NCI-H82 treated with DMSO at 0.1 percent for 48 hours (cell line): ENCODE results near the gene GATAD1.
"Not testable (repeated sequence)": the region's sequence is repeated elsewhere in the genome, so short reads cannot be mapped to it uniquely, and the experiment has no call there.

ENCODE experiments used
- DNase-seq: peaks from one replicate; lab custom pipeline; 2025; ENCODE audit not compliant: unreplicated experiment; lab: John Stamatoyannopoulos, UW

Gene GATAD1

GRCh38 chr7:92436612-92437445 is 10.5 kb upstream of the GATAD1 start:
- no peak for DNase-seq

- no peak for DNase-seq
Measured at GRCh38 chr7:92437956-92438491, 9.3 kb upstream of the GATAD1 start.

GRCh38 chr7:92442720-92443119 is 4.6 kb upstream of the GATAD1 start:
- DNase-seq = not testable (repeated sequence)

DNA sequence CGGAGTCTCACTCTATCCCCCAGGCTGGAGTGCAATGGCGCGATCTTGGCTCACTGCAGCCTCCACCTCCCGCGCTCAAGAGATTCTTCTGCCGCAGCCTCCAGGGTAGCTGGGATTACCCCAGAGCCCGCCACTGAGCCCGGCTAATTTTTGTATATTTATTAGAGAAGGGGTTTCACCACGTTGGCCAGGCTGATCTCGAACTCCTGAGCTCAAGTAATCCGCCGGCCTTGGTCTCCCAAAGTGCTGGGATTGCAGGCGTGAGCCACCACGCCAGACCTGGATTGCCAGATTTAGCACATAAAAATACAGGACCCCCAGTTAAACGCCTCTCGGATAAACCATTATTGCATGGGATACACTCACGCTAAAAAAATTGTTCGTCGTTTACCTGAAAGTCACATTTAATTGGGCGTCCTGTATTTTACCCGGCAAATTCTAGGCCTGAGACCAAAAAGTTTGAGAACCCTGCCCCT is 375 bp upstream of the GATAD1 start:
- no peak for DNase-seq

DNA sequence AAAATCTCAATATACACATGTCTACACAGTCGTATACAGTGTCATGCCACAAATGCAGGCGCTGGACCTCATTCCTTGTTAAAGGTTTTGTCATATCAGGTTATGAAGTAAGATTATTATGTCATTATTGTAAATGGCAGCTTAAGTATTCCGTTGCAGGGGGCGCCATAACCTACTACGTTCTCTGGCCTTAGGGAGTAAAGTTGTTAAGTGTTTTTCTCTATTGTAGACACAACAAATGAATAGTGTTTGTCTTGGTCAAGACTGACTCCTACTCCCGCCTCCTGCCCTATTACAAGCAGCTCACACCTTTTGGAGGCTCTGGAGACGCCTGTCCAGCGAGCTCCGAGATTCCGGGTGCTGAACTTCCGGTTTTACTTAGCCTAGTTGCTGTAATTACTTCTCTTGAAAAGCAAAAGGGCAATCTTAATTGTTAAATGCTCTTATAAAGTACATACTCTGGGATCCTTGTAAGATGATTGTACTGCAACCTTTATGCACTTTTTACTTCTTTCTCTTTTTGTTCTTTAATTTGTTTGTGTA is 994 bp downstream of the GATAD1 start:
- peak; percentile 10 for DNase-seq

DNA sequence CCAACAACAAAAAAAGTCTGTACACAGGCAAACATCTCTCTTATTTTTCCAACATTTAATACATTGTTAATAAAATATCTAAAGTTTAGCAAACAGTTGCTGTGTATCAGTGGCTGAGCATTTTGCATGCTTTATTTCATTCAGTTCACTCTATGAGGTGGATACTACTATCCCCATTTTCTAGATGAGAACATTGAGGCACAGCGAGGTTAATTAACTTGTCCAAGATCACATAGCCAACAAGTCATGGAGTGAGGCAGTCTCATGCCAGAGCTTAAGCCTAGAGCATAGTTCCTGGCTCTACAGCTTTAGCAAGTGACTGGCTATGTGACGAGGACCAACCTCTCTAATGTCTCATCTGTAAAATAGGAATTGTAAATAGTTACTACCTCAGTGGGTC is 4.4 kb downstream of the GATAD1 start:
- DNase-seq = no peak

GRCh38 chr7:92456236-92456635 is 9.0 kb downstream of the GATAD1 start:
- DNase-seq = no peak

DNA sequence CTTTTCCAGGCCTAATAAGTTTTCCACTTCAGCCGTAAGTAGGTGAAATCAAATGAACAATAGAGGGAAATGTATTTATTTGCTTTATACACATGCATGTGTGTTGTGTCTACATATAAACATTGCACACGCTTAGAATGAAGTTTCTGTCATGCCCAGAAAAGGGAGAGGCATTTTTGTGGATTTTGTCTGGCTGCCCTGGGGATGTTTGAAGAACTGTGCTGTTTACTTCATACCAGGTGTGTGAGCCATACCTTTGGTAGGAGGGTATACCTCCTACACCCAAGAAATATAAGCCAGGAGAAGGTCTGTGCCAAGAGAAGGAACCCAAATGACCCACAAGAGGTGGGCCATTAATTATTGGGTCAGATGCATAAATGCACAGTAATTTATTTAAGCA is 12.8 kb downstream of the GATAD1 start:
- no peak for DNase-seq

GRCh38 chr7:92460510-92460909 is 13.2 kb downstream of the GATAD1 start:
- DNase-seq = no peak

DNA sequence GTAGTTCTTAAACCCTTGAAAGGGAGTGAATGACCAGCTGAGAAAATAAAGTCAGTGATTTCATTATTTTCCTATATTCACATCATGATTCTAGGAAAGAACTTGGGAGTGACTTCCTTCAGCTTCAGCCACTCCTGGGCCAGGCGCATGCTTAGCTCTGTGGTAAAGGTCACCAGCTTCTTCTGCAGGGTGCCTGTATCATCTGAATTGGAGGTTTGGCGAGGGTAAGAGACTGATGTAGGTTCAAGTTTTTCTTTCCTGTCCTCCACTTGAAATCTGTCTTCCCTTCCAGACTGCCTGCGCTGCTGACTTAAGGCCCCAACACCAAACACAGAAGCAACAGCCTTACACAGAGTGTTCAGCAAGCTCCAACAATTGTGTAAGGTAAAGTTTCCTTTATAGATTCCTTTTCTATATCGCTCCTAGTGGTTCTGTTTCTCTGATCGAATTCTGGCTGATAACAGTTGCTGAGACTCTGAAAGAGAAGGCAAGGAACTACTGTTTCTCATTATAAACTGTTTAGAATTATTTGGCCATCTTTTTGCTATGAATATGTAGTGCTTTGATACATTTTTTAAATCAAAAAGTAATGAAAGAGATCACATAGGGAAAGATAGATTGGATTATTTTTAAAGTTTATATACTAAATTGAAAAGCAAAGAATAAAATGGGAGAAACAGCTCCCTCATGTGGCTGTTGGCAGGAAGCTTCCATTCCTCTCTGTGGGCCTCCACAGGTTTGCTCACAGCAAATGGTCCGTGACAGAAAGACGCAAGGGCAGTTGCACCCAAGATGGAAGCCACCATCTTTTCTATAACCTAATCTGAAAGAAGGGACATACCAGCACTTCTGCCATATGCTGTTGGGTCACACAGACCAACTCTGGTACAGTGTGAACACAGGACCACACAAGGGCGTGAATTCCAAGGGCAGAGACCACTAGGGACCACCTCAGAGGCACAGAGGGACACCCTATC is 14.0 kb downstream of the GATAD1 start:
- DNase-seq = no peak

- no peak for DNase-seq
Measured at GRCh38 chr7:92462560-92462959, 15.3 kb downstream of the GATAD1 start.

DNA sequence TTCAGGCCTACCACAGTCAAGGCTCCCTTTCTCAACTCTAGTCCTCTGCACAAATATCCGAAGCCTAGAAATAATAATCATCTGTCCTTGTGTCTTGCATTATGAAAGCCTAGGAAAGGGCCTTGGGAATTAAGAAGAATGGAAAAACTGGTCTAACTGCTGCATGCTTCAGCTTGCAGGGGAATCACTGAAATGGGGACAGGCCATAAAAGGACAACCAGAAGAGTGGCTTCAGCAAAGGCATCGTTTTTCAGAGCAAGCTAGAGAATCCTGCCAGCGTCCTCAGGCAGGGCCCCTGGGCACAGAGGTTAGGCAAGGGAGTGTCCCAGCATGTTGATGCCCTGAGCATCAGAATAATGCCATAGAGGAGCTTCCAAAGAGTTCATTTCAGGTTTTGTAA is 17.2 kb downstream of the GATAD1 start:
- DNase-seq = no peak

- no peak for DNase-seq
Measured at GRCh38 chr7:92466682-92467081, 19.4 kb downstream of the GATAD1 start.

GRCh38 chr7:92468589-92468988 is 21.3 kb downstream of the GATAD1 start:
- not testable (repeated sequence) for DNase-seq

DNA sequence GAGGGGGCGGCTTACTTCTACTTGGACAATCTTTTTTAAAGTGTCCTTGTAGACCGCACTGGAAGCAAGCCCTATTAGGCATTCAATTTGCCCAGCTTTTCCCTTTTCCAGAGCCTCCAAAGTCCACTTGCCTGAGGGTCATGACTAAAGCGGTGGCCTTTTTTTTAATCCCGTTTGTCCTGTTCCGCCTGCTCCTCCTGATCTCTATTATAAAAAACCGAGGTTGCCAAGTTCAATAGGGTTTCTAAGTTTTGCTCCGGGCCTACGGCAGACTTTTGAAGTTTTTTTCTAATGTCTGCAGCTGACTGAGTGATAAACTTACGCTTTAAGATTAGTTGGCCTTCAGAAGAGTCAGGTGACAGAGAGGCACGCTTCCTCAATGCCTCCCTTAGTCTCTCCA is 26.7 kb downstream of the GATAD1 start:
- not testable (repeated sequence) for DNase-seq

- DNase-seq = not testable (repeated sequence)
Measured at GRCh38 chr7:92475261-92475770, 28.0 kb downstream of the GATAD1 start.

DNA sequence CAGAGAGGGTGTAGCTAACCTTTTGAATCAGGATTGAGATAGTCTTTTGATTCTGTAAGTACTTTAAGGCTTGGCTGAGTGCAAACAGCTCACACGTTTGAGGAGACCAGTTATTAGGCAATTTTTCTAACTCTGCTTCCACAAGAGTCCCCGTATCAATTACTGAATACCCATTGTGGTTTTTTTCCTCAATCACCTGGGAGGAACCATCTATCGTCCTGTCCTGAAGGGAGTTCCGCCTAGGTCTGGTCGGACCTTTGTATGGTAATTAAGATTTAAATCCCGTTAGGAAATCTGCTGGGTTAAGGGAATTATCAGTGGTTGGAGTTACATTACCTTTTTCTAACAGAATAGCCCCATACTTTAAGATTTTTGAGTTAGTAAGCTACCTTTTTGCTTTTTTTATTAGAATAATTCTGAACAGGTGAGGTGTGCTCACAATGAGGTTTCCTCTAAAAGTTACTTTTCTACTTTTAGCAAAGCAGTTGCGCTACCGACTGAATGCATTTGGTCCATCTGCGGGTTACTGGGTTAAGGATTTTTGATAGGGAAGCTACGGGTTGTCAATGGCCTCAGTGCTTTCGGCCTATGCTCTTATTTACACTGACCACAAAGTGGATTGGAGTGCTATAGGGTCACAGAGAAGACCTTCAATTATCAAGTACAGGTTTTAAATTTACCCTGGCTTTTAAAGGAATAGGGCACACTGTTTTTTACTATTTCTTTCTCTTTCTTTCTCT is 28.7 kb downstream of the GATAD1 start:
- not testable (repeated sequence) for DNase-seq

DNA sequence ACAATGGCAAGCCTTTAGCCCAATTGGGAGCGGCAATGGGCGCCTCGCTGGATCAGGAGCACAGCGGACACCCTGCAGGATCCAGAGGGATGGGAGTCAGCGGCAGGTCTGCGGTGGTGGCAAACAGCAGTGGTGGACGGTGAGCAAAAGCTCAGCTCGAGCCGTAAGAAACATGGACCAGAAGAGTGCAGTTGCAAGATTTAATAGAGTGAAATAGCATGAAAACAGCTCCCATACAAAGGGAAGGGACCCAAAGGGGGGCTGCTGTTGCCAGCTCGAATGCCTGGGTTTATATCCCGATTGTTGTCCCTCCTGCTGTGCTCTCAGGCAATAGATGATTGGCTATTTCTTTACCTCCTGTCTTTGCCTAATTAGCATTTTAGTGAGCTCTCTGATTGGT is 30.4 kb downstream of the GATAD1 start, which contains the start of gene ERVW-1:
ERVW-1 (minus strand) TSS at position 266 of the 400 bp plus-strand sequence. CDS start 7,565 bp downstream, outside the sequence.
- DNase-seq = not testable (repeated sequence)

DNA sequence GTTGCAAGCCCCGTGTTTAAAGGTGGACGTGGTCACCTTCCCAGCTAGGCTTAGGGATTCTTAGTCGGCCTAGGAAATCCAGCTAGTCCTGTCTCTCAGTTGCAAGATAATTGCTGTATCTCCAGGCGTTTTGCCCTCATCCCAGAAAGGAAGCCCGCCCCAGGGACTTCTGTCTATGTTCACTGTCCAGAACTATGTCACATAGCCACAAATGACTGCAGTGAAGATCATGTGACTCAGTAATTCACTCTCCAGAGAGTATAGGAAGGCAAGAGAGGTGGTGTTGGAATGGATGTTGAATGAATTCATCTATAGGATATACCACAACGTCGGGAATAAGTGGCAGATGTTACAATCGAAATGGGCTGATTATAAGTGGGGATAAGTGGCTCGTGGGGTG is 30.8 kb downstream of the GATAD1 start:
- DNase-seq = peak; percentile 43

DNA sequence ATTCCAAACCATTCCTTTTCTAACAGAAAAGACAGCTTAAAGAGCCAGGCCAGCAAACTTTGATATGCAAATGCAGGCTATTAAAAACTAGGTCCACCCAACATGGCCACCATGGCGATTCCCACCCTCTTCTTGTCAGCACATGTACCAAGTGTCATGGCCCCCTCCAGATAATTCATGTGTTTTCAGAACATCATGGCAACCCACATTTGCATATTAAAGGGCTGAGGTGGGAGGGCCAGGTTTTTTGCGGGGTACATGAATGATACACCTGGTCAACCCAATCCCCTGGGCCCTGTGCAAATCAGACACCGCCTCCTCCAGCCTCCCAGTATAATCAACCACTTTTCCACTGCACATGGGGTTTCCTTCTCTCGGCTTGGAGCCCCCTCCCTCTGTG is 31.4 kb downstream of the GATAD1 start:
- DNase-seq = no peak
